ENCODE data around the gene RPL29. TPM values are rescaled to one million over a fixed set of nuclear protein-coding genes. Genes with fewer than 3 reads are reported as not detected.

RPL29 gene
- total RNA-seq, 1 experiment from 2014 or later, result 995 TPM

- no peak for TF ChIP-seq CTCF (IDR thresholded peaks at IDR 0.05; ENCODE audit: insufficient read depth in 1 of 2, low read depth in 1 of 2, low read length in 1 of 2, severe bottlenecking in 1 of 2, unreplicated experiment in 1 of 2)
- H3K27ac Mint-ChIP-seq (ENCODE audit: unreplicated experiment), result no peak overlapping the region
- H3K27me3 Mint-ChIP-seq (ENCODE audit: insufficient read depth, unreplicated experiment), result no peaks in the 10 kb centered on the region
- Histone ChIP-seq H3K9me3 (no peaks in the 10 kb centered on the region), H3K27me3 (replicated peaks; ENCODE audit: control insufficient read depth, insufficient read depth, low read length) (no peaks in the 10 kb centered on the region), H3K4me3 (ENCODE audit: low read depth, low read length) (no peak overlapping the region), H3K36me3 (ENCODE audit: control insufficient read depth, insufficient read depth, low read length) (no peaks in the 10 kb centered on the region), H3K4me1 (peaks cover 24% of the 10 kb centered on the region)
- intact Hi-C loops (cut with micrococcal nuclease; ENCODE audit: unreplicated experiment), result no loop called here
- H3K4me3 Mint-ChIP-seq (ENCODE audit: unreplicated experiment), result no peak overlapping the region
- H3K4me1 Mint-ChIP-seq (ENCODE audit: low read depth, unreplicated experiment), result peaks cover 13% of the 10 kb centered on the region
- POLR2A ChIA-PET, result no interaction called here
- no peak for DNase-seq
- CTCF ChIA-PET, result no interaction called here
- no TSS peak for BruUV-seq (replicated peaks)
- peaks cover 23% of the 10 kb centered on the region for H3K36me3 Mint-ChIP-seq (ENCODE audit: insufficient read depth, unreplicated experiment)
- no peaks in the 10 kb centered on the region for H3K9me3 Mint-ChIP-seq (ENCODE audit: unreplicated experiment)
These were observed 24.3 kb downstream of the RPL29 start for GRCh38 chr3:51971350-51971749.

GRCh38 chr3:51970606-51971300, 24.9 kb downstream of the RPL29 start:
- H3K4me1 Mint-ChIP-seq (ENCODE audit: low read depth, unreplicated experiment), result peaks cover 19% of the 10 kb centered on the region
- CTCF ChIA-PET, result no interaction called here
- POLR2A ChIA-PET, result no interaction called here

GRCh38 chr3:51969841-51970240, 25.9 kb downstream of the RPL29 start:
- no peak overlapping the region for H3K27ac Mint-ChIP-seq (ENCODE audit: unreplicated experiment)
- peaks cover 20% of the 10 kb centered on the region for H3K4me1 ChIP-seq
- H3K36me3 ChIP-seq (ENCODE audit: control insufficient read depth, insufficient read depth, low read length), result no peaks in the 10 kb centered on the region
- H3K9me3 ChIP-seq, result no peaks in the 10 kb centered on the region
- TF ChIP-seq CTCF (IDR thresholded peaks at IDR 0.05; ENCODE audit: insufficient read depth in 1 of 2, low read depth in 1 of 2, low read length in 1 of 2, severe bottlenecking in 1 of 2, unreplicated experiment in 1 of 2), result no peak
- peaks cover 19% of the 10 kb centered on the region for H3K36me3 Mint-ChIP-seq (ENCODE audit: insufficient read depth, unreplicated experiment)
- intact Hi-C loops (cut with micrococcal nuclease; ENCODE audit: unreplicated experiment), result loop anchor here (2.0 kb wide), 1 partner anchor 13 kb away; the partner anchor contains the start of gene ACY1
- no peaks in the 10 kb centered on the region for H3K27me3 ChIP-seq (replicated peaks; ENCODE audit: control insufficient read depth, insufficient read depth, low read length)
- H3K27me3 Mint-ChIP-seq (ENCODE audit: insufficient read depth, unreplicated experiment), result no peaks in the 10 kb centered on the region
- no peaks in the 10 kb centered on the region for H3K9me3 Mint-ChIP-seq (ENCODE audit: unreplicated experiment)
- no peak overlapping the region for H3K4me3 Mint-ChIP-seq (ENCODE audit: unreplicated experiment)
- ChIA-PET POLR2A (interaction anchor here (1.0 kb wide), 1 partner anchor 13 kb away, joined by 3 read pairs; the partner anchor contains the start of gene ACY1), CTCF (interaction anchor here (0.8 kb wide), 1 partner anchor 13 kb away, joined by 3 read pairs; no protein-coding TSS in a partner anchor)
- H3K4me3 ChIP-seq (ENCODE audit: low read depth, low read length), result no peak overlapping the region
- no TSS peak for BruUV-seq (replicated peaks)
- DNase-seq, result no peak
- H3K4me1 Mint-ChIP-seq (ENCODE audit: low read depth, unreplicated experiment), result peaks cover 20% of the 10 kb centered on the region

More at GRCh38 chr3:51970606-51971300, 24.9 kb downstream of the RPL29 start:
- Mint-ChIP-seq H3K4me3 (ENCODE audit: unreplicated experiment) (no peak overlapping the region), H3K27me3 (ENCODE audit: insufficient read depth, unreplicated experiment) (no peaks in the 10 kb centered on the region), H3K9me3 (ENCODE audit: unreplicated experiment) (no peaks in the 10 kb centered on the region), H3K27ac (ENCODE audit: unreplicated experiment) (no peak overlapping the region), H3K36me3 (ENCODE audit: insufficient read depth, unreplicated experiment) (peaks cover 23% of the 10 kb centered on the region)
- TF ChIP-seq CTCF (IDR thresholded peaks at IDR 0.05; ENCODE audit: insufficient read depth in 1 of 2, low read depth in 1 of 2, low read length in 1 of 2, severe bottlenecking in 1 of 2, unreplicated experiment in 1 of 2), result no peak
- Histone ChIP-seq H3K4me1 (peaks cover 25% of the 10 kb centered on the region), H3K4me3 (ENCODE audit: low read depth, low read length) (no peak overlapping the region), H3K27me3 (replicated peaks; ENCODE audit: control insufficient read depth, insufficient read depth, low read length) (no peaks in the 10 kb centered on the region), H3K36me3 (ENCODE audit: control insufficient read depth, insufficient read depth, low read length) (no peaks in the 10 kb centered on the region), H3K9me3 (no peaks in the 10 kb centered on the region)
- BruUV-seq (replicated peaks), result no TSS peak
- intact Hi-C loops (cut with micrococcal nuclease; ENCODE audit: unreplicated experiment), result no loop called here
- DNase-seq, result no peak
